Chondrocyte (in vitro differentiated cells): ENCODE results near the gene TMEM235. TPM values are rescaled to one million over a fixed set of nuclear protein-coding genes. Genes with fewer than 3 reads are reported as not detected.

Source experiments
- DNase-seq: peaks from one replicate; pipeline ENCODE4 v3.0.0; 2021; ENCODE audit warnings: mixed read lengths, low spot score
- H3K27ac Mint-ChIP-seq: one replicate; pipeline ENCODE4 v1.8.0; 2021; ENCODE audit warnings: mild to moderate bottlenecking, moderate library complexity, mixed read lengths; ENCODE audit not compliant: unreplicated experiment
- H3K27me3 Mint-ChIP-seq: 2 replicates; pipeline ENCODE4 v1.8.0; 2021; ENCODE audit warnings: low read depth, mixed read lengths
- H3K36me3 Mint-ChIP-seq: 2 replicates; pipeline ENCODE4 v1.8.0; 2021; ENCODE audit warnings: low read depth, mixed read lengths
- H3K4me1 Mint-ChIP-seq: 2 replicates; pipeline ENCODE4 v1.8.0; 2021; ENCODE audit warnings: low read depth, mild to moderate bottlenecking, mixed read lengths
- H3K4me3 Mint-ChIP-seq: one replicate; pipeline ENCODE4 v1.8.0; 2021; ENCODE audit warnings: mild to moderate bottlenecking, moderate library complexity, mixed read lengths; ENCODE audit not compliant: unreplicated experiment
- H3K9me3 Mint-ChIP-seq: 2 replicates; pipeline ENCODE4 v1.8.0; 2021; ENCODE audit warnings: low read depth, mixed read lengths
- total RNA-seq: library from RNA; stranded (reverse); gene quantifications from 3 replicates; pipeline ENCODE4 v1.2.1, GENCODE V29; 2021
- TF ChIP-seq, protein P1 (sequence below): fragments of 200-600 bp; sonication (generic); IDR thresholded peaks from 2 replicates; pipeline ENCODE4 v1.5.0; 2021; ENCODE audit warnings: antibody characterized with exemption, mild to moderate bottlenecking, moderate library complexity

Gene TMEM235
- total RNA-seq, 1 donor from 2014 or later: not detected

DNA sequence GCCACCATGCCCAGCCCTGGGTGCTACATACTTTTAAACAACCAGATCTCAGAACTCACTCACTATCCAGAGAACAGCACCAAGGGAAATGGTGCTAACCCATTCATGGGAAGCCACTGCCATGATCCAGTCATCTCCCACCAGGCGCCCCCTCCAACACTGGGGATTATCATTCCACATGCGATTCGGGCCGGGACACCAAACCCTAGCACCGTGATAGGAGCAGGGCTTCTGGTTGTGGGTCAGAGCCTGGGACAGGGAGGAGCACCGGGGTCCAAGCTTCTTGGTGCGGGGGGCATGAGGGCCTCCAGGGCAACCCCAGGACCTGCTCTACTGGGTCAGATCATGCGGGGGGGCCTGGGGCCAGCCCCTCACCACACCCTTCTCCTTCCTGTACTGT is 4.5 kb downstream of the TMEM235 start:
- TF ChIP-seq, protein P1, sequence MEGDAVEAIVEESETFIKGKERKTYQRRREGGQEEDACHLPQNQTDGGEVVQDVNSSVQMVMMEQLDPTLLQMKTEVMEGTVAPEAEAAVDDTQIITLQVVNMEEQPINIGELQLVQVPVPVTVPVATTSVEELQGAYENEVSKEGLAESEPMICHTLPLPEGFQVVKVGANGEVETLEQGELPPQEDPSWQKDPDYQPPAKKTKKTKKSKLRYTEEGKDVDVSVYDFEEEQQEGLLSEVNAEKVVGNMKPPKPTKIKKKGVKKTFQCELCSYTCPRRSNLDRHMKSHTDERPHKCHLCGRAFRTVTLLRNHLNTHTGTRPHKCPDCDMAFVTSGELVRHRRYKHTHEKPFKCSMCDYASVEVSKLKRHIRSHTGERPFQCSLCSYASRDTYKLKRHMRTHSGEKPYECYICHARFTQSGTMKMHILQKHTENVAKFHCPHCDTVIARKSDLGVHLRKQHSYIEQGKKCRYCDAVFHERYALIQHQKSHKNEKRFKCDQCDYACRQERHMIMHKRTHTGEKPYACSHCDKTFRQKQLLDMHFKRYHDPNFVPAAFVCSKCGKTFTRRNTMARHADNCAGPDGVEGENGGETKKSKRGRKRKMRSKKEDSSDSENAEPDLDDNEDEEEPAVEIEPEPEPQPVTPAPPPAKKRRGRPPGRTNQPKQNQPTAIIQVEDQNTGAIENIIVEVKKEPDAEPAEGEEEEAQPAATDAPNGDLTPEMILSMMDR: no peak
- H3K36me3 Mint-ChIP-seq: no peaks in the 10 kb centered on the region
- DNase-seq: no peak
- no peak overlapping the region for H3K27ac Mint-ChIP-seq
- peaks cover 15% of the 10 kb centered on the region for H3K27me3 Mint-ChIP-seq
- H3K4me1 Mint-ChIP-seq: no peaks in the 10 kb centered on the region
- no peaks in the 10 kb centered on the region for H3K9me3 Mint-ChIP-seq
- H3K4me3 Mint-ChIP-seq: no peak overlapping the region

DNA sequence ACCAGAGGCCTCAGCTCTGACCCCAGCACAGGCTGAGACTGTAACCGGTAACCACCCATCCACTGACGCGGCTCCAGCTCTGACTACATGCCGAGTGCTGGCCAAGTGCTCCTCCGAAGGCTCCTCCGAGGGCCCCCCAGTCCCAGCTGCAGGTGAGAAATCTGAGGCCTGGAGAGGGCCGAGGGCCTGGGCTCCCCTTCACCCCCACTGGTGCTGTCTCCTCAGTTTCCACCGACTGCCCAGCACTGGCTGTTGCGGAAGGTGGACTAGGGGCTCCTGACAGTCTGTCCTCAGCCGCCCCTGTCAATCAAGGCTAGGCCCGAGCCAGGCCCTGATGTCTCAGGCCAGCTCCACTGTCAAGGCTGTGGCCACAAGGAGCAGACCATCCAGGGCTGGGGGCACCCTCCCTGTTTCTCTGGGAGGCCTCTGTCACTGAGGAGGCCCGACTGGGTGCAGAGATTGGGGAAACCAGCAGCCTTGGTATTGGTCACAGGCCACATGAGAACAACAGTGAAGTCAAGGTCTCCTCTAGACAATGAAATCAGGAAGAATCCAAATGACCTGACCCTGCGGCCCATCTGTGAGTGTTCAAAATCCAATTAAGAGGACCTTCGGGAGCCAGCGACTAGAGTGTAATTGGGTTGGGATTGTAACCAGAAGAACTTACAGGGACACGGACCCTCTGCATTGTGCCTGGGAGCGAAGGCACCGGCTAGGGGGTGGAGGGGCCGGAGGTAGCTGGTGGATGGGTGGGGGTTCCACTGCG is 5.1 kb downstream of the TMEM235 start:
- no peak overlapping the region for H3K27ac Mint-ChIP-seq

GRCh38 chr17:78237401-78238012 is 6.1 kb downstream of the TMEM235 start:
- Mint-ChIP-seq H3K36me3 (no peaks in the 10 kb centered on the region), H3K4me1 (no peaks in the 10 kb centered on the region), H3K27ac (no peak overlapping the region), H3K4me3 (no peak overlapping the region), H3K27me3 (peaks cover 4% of the 10 kb centered on the region), H3K9me3 (no peaks in the 10 kb centered on the region)
- DNase-seq: peak; percentile 68
- TF ChIP-seq, protein P1: no peak

More for the DNA sequence above, 5.1 kb downstream of the TMEM235 start:
- TF ChIP-seq, protein P1: no peak
- H3K4me1 Mint-ChIP-seq: no peaks in the 10 kb centered on the region
- H3K36me3 Mint-ChIP-seq: no peaks in the 10 kb centered on the region
- H3K4me3 Mint-ChIP-seq: no peak overlapping the region
- peaks cover 10% of the 10 kb centered on the region for H3K27me3 Mint-ChIP-seq
- no peak for DNase-seq
- no peaks in the 10 kb centered on the region for H3K9me3 Mint-ChIP-seq

GRCh38 chr17:78238823-78239488 is 7.5 kb downstream of the TMEM235 start:
- H3K4me3 Mint-ChIP-seq: no peak overlapping the region
- no peak for DNase-seq
- H3K27me3 Mint-ChIP-seq: no peaks in the 10 kb centered on the region

DNA sequence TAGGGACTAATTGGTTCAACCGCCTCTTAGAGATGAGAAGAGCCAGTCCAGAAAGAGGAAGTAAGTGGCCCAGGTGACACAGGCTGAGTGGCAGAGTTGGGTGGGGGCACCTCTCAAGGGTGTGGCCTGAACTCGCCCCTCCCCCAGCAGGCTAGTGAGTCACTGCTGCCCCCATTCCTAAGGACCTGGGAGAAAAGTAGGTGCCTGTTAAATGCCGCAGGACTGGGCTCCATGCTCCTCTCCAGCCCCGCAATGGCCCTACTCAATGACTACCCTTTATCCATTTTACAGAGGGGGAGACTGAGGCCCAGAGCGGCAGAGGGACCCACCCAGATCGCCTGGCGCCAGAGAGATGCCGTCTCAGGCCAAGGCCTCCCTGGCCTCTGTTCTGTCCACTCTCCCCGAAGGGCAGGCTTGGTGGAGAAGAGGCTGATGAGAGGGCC is 8.1 kb downstream of the TMEM235 start:
- no peak overlapping the region for H3K4me3 Mint-ChIP-seq
- H3K27me3 Mint-ChIP-seq: no peaks in the 10 kb centered on the region
- DNase-seq: no peak
- H3K4me1 Mint-ChIP-seq: no peaks in the 10 kb centered on the region
- H3K27ac Mint-ChIP-seq: no peak overlapping the region
- no peaks in the 10 kb centered on the region for H3K9me3 Mint-ChIP-seq
- TF ChIP-seq, protein P1: no peak
- H3K36me3 Mint-ChIP-seq: no peaks in the 10 kb centered on the region

More at GRCh38 chr17:78238823-78239488, 7.5 kb downstream of the TMEM235 start:
- Mint-ChIP-seq H3K4me1 (no peaks in the 10 kb centered on the region), H3K27ac (no peak overlapping the region), H3K36me3 (no peaks in the 10 kb centered on the region), H3K9me3 (no peaks in the 10 kb centered on the region)
- TF ChIP-seq, protein P1: no peak
